H9 (cell line): ENCODE data around the gene SURF1. TPM values are rescaled to one million over a fixed set of nuclear protein-coding genes. Genes with fewer than 3 reads are reported as not detected.

Source experiments
- DNase-seq: peaks from one replicate; pipeline ENCODE4 v3.0.0-alpha.2; 2017
- H2AFZ ChIP-seq: one replicate; pipeline ENCODE4 v1.6.1; 2013; ENCODE audit warnings: mild to moderate bottlenecking, low read length, control low read depth, moderate library complexity
- H2AK5ac ChIP-seq: 2 replicates; pipeline ENCODE4 v1.6.1; 2013; ENCODE audit warnings: low read length, control low read depth, mixed read lengths; ENCODE audit not compliant: insufficient read length
- H2BK120ac ChIP-seq: one replicate; pipeline ENCODE4 v1.6.1; 2013; ENCODE audit warnings: low read depth, mild to moderate bottlenecking, low read length, control low read depth, inconsistent platforms; ENCODE audit not compliant: poor library complexity, severe bottlenecking
- H2BK12ac ChIP-seq: 2 replicates; pipeline ENCODE4 v1.6.1; 2013; ENCODE audit warnings: low read length, control low read depth, mixed read lengths, low read depth; ENCODE audit not compliant: insufficient read length
- H2BK15ac ChIP-seq: 2 replicates; pipeline ENCODE4 v1.6.1; 2013; ENCODE audit warnings: low read depth, low read length, control low read depth
- H2BK20ac ChIP-seq: one replicate; pipeline ENCODE4 v1.6.1; 2013; ENCODE audit warnings: low read depth, mild to moderate bottlenecking, low read length, control low read depth, inconsistent platforms; ENCODE audit not compliant: poor library complexity, severe bottlenecking
- H2BK5ac ChIP-seq: 2 replicates; pipeline ENCODE4 v1.6.1; 2013; ENCODE audit warnings: low read length, control low read depth, mixed read lengths; ENCODE audit not compliant: insufficient read length
- H3K14ac ChIP-seq: 2 replicates; pipeline ENCODE4 v1.6.1; 2013; ENCODE audit warnings: low read length, control low read depth; ENCODE audit not compliant: insufficient read depth
- H3K18ac ChIP-seq: 2 replicates; pipeline ENCODE4 v1.6.1; 2013; ENCODE audit warnings: low read depth, mild to moderate bottlenecking, mixed read lengths, low read length, control low read depth; ENCODE audit not compliant: insufficient read length
- H3K23ac ChIP-seq: 2 replicates; pipeline ENCODE4 v1.6.1; 2013; ENCODE audit warnings: low read length, control low read depth, mixed read lengths, low read depth; ENCODE audit not compliant: insufficient read length
- H3K23me2 ChIP-seq: 2 replicates; pipeline ENCODE4 v1.6.1; 2013; ENCODE audit warnings: low read depth, mild to moderate bottlenecking, mixed read lengths, low read length, control low read depth; ENCODE audit not compliant: insufficient read length, poor library complexity, severe bottlenecking
- H3K27ac ChIP-seq: 2 replicates; pipeline ENCODE4 v1.5.1; 2013; ENCODE audit warnings: low read length, control low read depth, mixed read lengths, low read depth; ENCODE audit not compliant: insufficient read length
- H3K27me3 ChIP-seq: 2 replicates; pipeline ENCODE4 v1.6.1; 2013; ENCODE audit warnings: low read length, control low read depth, inconsistent platforms; ENCODE audit not compliant: insufficient read depth
- H3K4ac ChIP-seq: 2 replicates; pipeline ENCODE4 v1.6.1; 2013; ENCODE audit warnings: low read depth, mild to moderate bottlenecking, control low read depth, inconsistent platforms, low read length, moderate library complexity
- H3K4me1 ChIP-seq: 2 replicates; pipeline ENCODE4 v1.6.1; 2013; ENCODE audit warnings: low read length, control low read depth, inconsistent platforms; ENCODE audit not compliant: insufficient read depth
- H3K4me2 ChIP-seq: 2 replicates; pipeline ENCODE4 v1.6.1; 2013; ENCODE audit warnings: low read length, control low read depth, mixed read lengths; ENCODE audit not compliant: insufficient read length, insufficient read depth
- H3K56ac ChIP-seq: 2 replicates; pipeline ENCODE4 v1.6.1; 2013; ENCODE audit warnings: low read depth, mild to moderate bottlenecking, mixed read lengths, low read length, control low read depth; ENCODE audit not compliant: insufficient read length
- H3K79me1 ChIP-seq: 2 replicates; pipeline ENCODE4 v1.6.1; 2013; ENCODE audit warnings: low read depth, mild to moderate bottlenecking, moderate library complexity, low read length, control low read depth, inconsistent platforms; ENCODE audit not compliant: insufficient read depth, poor library complexity, severe bottlenecking
- H3K79me2 ChIP-seq: 2 replicates; pipeline ENCODE4 v1.6.1; 2013; ENCODE audit warnings: low read length, control low read depth, inconsistent platforms; ENCODE audit not compliant: insufficient read depth
- H3K9ac ChIP-seq: 2 replicates; pipeline ENCODE4 v1.6.1; 2013; ENCODE audit warnings: low read length, control low read depth, mixed read lengths; ENCODE audit not compliant: insufficient read length; ENCODE audit errors: extremely low read depth
- H3K9me3 ChIP-seq: one replicate; pipeline ENCODE4 v1.6.1; 2013; ENCODE audit warnings: low read depth, low read length, inconsistent platforms; ENCODE audit not compliant: control insufficient read depth
- H3T11ph ChIP-seq: one replicate; pipeline ENCODE4 v1.6.1; 2013; ENCODE audit warnings: mild to moderate bottlenecking, low read length, control low read depth, inconsistent platforms
- H4K20me1 ChIP-seq: one replicate; pipeline ENCODE4 v1.6.1; 2013; ENCODE audit not compliant: control insufficient read depth, insufficient read length, insufficient read depth
- H4K5ac ChIP-seq: 2 replicates; pipeline ENCODE4 v1.6.1; 2013; ENCODE audit warnings: low read depth, mild to moderate bottlenecking, mixed read lengths, low read length, control low read depth; ENCODE audit not compliant: insufficient read length
- H4K8ac ChIP-seq: replicated peaks from 2 replicates; pipeline ENCODE4 v1.6.1; 2013; ENCODE audit warnings: low read length, control low read depth, mixed read lengths, low read depth; ENCODE audit not compliant: insufficient read length
- H4K91ac ChIP-seq: 2 replicates; pipeline ENCODE4 v1.6.1; 2013; ENCODE audit warnings: low read depth, mild to moderate bottlenecking, moderate library complexity, mixed read lengths, low read length, control low read depth; ENCODE audit not compliant: insufficient read length
- H3K27ac Mint-ChIP-seq, 3 experiments: 2 replicates in 2 of 3; 3 replicates in 1 of 3; pipeline ENCODE4 v1.8.0; 2020 to 2021; ENCODE audit warnings: mixed read lengths in 3 of 3, mild to moderate bottlenecking in 1 of 3, moderate library complexity in 1 of 3
- H3K27me3 Mint-ChIP-seq: 2 replicates; pipeline ENCODE4 v1.8.0; 2021; ENCODE audit warnings: low read depth, mild to moderate bottlenecking, moderate library complexity, mixed read lengths
- H3K36me3 Mint-ChIP-seq, 3 experiments: 2 replicates in 2 of 3; 3 replicates in 1 of 3; pipeline ENCODE4 v1.8.0; 2020 to 2021; ENCODE audit warnings: low read depth in 3 of 3, mixed read lengths in 3 of 3; ENCODE audit not compliant: insufficient read depth in 1 of 3
- H3K4me1 Mint-ChIP-seq, 2 experiments: 2 replicates each; pipeline ENCODE4 v1.8.0; 2020; ENCODE audit warnings: mixed read lengths in 2 of 2
- H3K4me3 Mint-ChIP-seq, 2 experiments: 2 replicates in 1 of 2; 3 replicates in 1 of 2; pipeline ENCODE4 v1.8.0; 2020 to 2021; ENCODE audit warnings: mild to moderate bottlenecking in 2 of 2, mixed read lengths in 2 of 2, moderate library complexity in 1 of 2
- H3K9me3 Mint-ChIP-seq, 2 experiments: 2 replicates in 1 of 2; 3 replicates in 1 of 2; pipeline ENCODE4 v1.8.0; 2020; ENCODE audit warnings: mild to moderate bottlenecking in 2 of 2, mixed read lengths in 2 of 2, moderate library complexity in 1 of 2
- CTCF ChIP-seq: fragments of 200-600 bp; sonication (generic); conservative IDR thresholded peaks from 3 replicates; pipeline ENCODE4 v1.8.0; 2021; ENCODE audit warnings: antibody characterized with exemption, mild to moderate bottlenecking
- WGBS: extraction: QIAGEN DNeasy Blood & Tissue Kit; methylation state at CpG from one replicate; pipeline ENCODE4 v1.1.7; 2013; ENCODE audit warnings: missing lambda C conversion rate, low lambda C conversion rate, mixed read lengths; ENCODE audit not compliant: insufficient read length; ENCODE audit errors: extremely low coverage; 5-methylcytosine and 5-hydroxymethylcytosine counted together
- total RNA-seq: library from RNA; stranded (reverse); gene quantifications from 2 replicates; pipeline ENCODE4 v1.2.1, GENCODE V29; 2021

Gene SURF1
- total RNA-seq, 1 experiment from 2014 or later, result 43.3 TPM

GRCh38 chr9:133400292-133400691 is 44.0 kb upstream of the SURF1 start:
- H3K4ac ChIP-seq, result no peak overlapping the region
- H2BK12ac ChIP-seq, result no peak overlapping the region
- Mint-ChIP-seq H3K36me3 (peaks cover under 1 to 10% (median 9%) of the 10 kb centered on the region in 3 experiments; a peak in 5 of 7 replicates), H3K4me1 (peaks cover 0 to 3% of the 10 kb centered on the region in 2 experiments; a peak in 1 of 4 replicates), H3K27ac (no peak overlapping the region), H3K4me3 (no peak overlapping the region), H3K9me3 (no peaks in the 10 kb centered on the region), H3K27me3 (peaks cover 17% of the 10 kb centered on the region)
- no peaks in the 10 kb centered on the region for H3K4me1 ChIP-seq
- H3K9ac ChIP-seq, result no peak overlapping the region
- no peak overlapping the region for H2BK20ac ChIP-seq
- H2BK15ac ChIP-seq, result no peak overlapping the region
- H3K79me1 ChIP-seq, result no peaks in the 10 kb centered on the region
- H3K4me2 ChIP-seq, result no peak overlapping the region
- TF ChIP-seq CTCF, result no peak
- H2AFZ ChIP-seq, result no peak overlapping the region
- H2BK120ac ChIP-seq, result no peak overlapping the region
- no peaks in the 10 kb centered on the region for H3K9me3 ChIP-seq
- H3K18ac ChIP-seq, result no peak overlapping the region
- DNase-seq, result no peak
- H2AK5ac ChIP-seq, result no peak overlapping the region
- H4K91ac ChIP-seq, result no peak overlapping the region
- no peak overlapping the region for H4K5ac ChIP-seq
- no peaks in the 10 kb centered on the region for H3K79me2 ChIP-seq
- no peaks in the 10 kb centered on the region for H3K27me3 ChIP-seq
- no peaks in the 10 kb centered on the region for H3K23me2 ChIP-seq
- no peak overlapping the region for H4K8ac ChIP-seq
- no peak overlapping the region for H3K27ac ChIP-seq
- H4K20me1 ChIP-seq, result no peaks in the 10 kb centered on the region
- H3T11ph ChIP-seq, result no peak overlapping the region
- H3K23ac ChIP-seq, result no peak overlapping the region
- H3K56ac ChIP-seq, result no peak overlapping the region
- H3K14ac ChIP-seq, result no peak overlapping the region; the same call in 1 of the 2 replicates
- WGBS, result no CpG with 5 or more reads among the region's 12 CpGs
- no peak overlapping the region for H2BK5ac ChIP-seq
